ENCODE results near the gene ADAD1.
A peak's percentile ranks its signal among the peaks of the same experiment; 100 is the strongest.

The ADAD1 gene

DNA sequence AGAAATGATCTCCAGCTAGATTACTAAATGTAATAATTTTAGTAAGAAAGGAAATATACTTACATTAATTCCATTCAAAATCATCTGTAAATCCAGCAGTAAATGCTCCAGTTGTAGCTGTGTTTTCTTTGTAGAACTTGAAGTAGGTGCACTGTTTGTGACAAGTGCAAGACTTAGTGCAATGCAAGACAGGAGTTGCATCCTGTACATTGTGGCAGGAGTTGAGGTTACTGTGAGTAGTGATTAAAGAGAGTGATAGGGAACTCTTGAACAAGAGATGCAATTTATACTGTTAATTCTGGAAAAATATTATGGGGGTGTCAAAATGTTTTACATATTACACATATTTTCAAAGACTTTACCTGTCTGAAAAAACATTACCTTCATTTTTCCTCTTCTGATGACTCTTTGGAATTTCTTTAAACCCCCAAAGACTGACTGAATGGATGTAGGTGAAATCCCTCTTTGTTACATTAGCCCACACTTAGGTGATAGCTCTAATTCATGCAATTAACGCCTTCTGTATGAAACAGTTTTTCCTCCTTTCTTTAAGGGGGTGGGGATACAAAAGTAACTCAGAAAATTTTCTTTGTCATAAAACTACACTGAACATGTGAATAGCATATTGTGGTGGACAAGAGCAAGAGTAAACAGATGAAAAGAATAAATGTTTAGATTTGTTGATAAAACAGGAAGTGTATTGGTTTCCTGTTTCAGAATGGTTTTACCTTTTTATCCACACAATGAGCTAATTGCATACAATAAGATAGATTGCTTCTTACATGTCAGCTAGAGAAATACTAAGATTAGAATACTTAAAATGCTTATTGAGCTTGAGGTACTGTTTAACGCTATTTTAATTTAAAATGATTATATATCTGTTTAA, 77.7 kb downstream of the ADAD1 start, which contains the start of gene IL2:
IL2 (minus strand) TSS at position 495 of the 886 bp plus-strand sequence; CDS start at position 210, 285 bp downstream.
- DNase-seq = no peak

GRCh38 chr4:122458625-122459024, 79.8 kb downstream of the ADAD1 start:
- peak; percentile 41 to 60 for DNase-seq

DNA sequence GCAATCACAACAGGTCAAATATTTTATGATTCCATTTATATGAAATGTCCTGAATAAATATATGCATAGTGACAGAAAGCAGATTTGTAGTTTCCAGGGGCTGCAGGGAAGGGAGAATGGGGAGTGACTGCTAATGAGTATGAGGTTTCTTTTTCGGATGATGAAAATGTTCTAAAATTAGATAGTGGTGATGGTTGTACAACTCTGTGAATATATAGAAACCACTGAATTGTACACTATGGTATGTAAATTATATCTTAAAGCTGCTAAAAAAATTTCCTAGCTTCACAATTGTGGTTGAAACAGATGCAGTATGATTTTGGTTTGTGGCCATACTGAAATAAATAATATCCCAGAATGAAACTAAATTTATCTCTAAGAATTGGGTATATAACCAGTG, 90.6 kb downstream of the ADAD1 start:
- DNase-seq = no peak

- DNase-seq = no peak
Measured at GRCh38 chr4:122475233-122475632, 96.4 kb downstream of the ADAD1 start.

- no peak for DNase-seq
Measured at GRCh38 chr4:122476126-122476525, 97.3 kb downstream of the ADAD1 start.

DNA sequence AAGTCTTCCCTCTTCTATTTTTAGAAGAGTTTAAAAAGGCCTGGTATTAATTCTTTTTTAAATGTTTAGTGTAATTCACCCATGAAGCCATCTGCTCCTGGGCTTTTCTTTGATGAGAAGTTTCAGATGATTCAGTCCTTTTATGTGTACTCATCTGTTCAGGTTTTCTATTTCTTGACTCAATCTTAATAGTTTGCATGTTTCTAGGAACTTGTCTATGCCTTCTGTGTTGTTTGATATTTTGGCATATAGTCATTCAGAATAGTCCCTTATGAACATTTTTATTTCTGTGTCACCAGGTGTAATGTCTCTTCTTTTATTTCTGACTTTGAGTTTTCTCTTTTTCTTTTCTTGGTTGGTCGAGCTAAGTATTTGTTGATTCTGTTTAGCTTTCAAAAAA, 97.9 kb downstream of the ADAD1 start:
- no peak for DNase-seq

Measured in inflammatory macrophage treated with lipopolysaccharide for 1 hour (primary cell).